ENCODE results near the gene RIMBP2. TPM values are rescaled to one million over a fixed set of nuclear protein-coding genes. Genes with fewer than 3 reads are reported as not detected.

Gene RIMBP2
- total RNA-seq, 2 experiments from 2014 or later, result not detected

GRCh38 chr12:130452546-130452945 lies 263.6 kb downstream of the RIMBP2 start:
- Mint-ChIP-seq H3K27me3 (no peaks in the 10 kb centered on the region), H3K9me3 (ENCODE audit: low read depth) (no peaks in the 10 kb centered on the region), H3K36me3 (no peaks in the 10 kb centered on the region), H3K27ac (no peak overlapping the region), H3K4me3 (no peak overlapping the region), H3K4me1 (no peaks in the 10 kb centered on the region)
- CTCF ChIA-PET, result no interaction called here
- ATAC-seq (no peak), DNase-seq (no peak)

GRCh38 chr12:130451001-130451930 lies 264.8 kb downstream of the RIMBP2 start:
- no peak for DNase-seq
- no peak overlapping the region for H3K27ac Mint-ChIP-seq
- CTCF ChIA-PET, result no interaction called here
- H3K4me3 Mint-ChIP-seq, result no peak overlapping the region
- H3K4me1 Mint-ChIP-seq, result no peaks in the 10 kb centered on the region
- no peaks in the 10 kb centered on the region for H3K27me3 Mint-ChIP-seq
- H3K9me3 Mint-ChIP-seq (ENCODE audit: low read depth), result no peaks in the 10 kb centered on the region
- ATAC-seq, result no peak
- no peaks in the 10 kb centered on the region for H3K36me3 Mint-ChIP-seq

GRCh38 chr12:130449291-130449690 lies 266.8 kb downstream of the RIMBP2 start:
- Mint-ChIP-seq H3K9me3 (ENCODE audit: low read depth) (peaks cover 2% of the 10 kb centered on the region), H3K4me1 (no peaks in the 10 kb centered on the region), H3K36me3 (no peaks in the 10 kb centered on the region), H3K4me3 (no peak overlapping the region), H3K27me3 (no peaks in the 10 kb centered on the region), H3K27ac (no peak overlapping the region)
- DNase-seq, result no peak
- ATAC-seq, result no peak
- CTCF ChIA-PET, result no interaction called here

GRCh38 chr12:130448044-130448821 lies 267.9 kb downstream of the RIMBP2 start:
- H3K4me3 Mint-ChIP-seq, result no peak overlapping the region
- DNase-seq, result no peak
- no peak for ATAC-seq
- H3K9me3 Mint-ChIP-seq (ENCODE audit: low read depth), result peaks cover 2% of the 10 kb centered on the region
- H3K4me1 Mint-ChIP-seq, result no peaks in the 10 kb centered on the region
- H3K27ac Mint-ChIP-seq, result no peak overlapping the region
- no peaks in the 10 kb centered on the region for H3K36me3 Mint-ChIP-seq
- CTCF ChIA-PET, result no interaction called here
- H3K27me3 Mint-ChIP-seq, result no peaks in the 10 kb centered on the region

GRCh38 chr12:130447655-130447965 lies 268.5 kb downstream of the RIMBP2 start:
- ATAC-seq (no peak), DNase-seq (no peak)
- Mint-ChIP-seq H3K36me3 (no peaks in the 10 kb centered on the region), H3K4me1 (no peaks in the 10 kb centered on the region), H3K9me3 (ENCODE audit: low read depth) (peaks cover 2% of the 10 kb centered on the region), H3K4me3 (no peak overlapping the region), H3K27ac (no peak overlapping the region), H3K27me3 (no peaks in the 10 kb centered on the region)
- CTCF ChIA-PET, result no interaction called here

- DNase-seq, result no peak
- Mint-ChIP-seq H3K9me3 (ENCODE audit: low read depth) (peaks cover 2% of the 10 kb centered on the region), H3K36me3 (no peaks in the 10 kb centered on the region), H3K4me3 (no peak overlapping the region), H3K27me3 (no peaks in the 10 kb centered on the region), H3K27ac (no peak overlapping the region), H3K4me1 (no peaks in the 10 kb centered on the region)
- no peak for ATAC-seq
- CTCF ChIA-PET, result no interaction called here
Measured at GRCh38 chr12:130446846-130447654, 269.0 kb downstream of the RIMBP2 start.

GRCh38 chr12:130444986-130445385 lies 271.1 kb downstream of the RIMBP2 start:
- no peak for DNase-seq
- no peak overlapping the region for H3K4me3 Mint-ChIP-seq
- no peaks in the 10 kb centered on the region for H3K36me3 Mint-ChIP-seq
- no peaks in the 10 kb centered on the region for H3K4me1 Mint-ChIP-seq
- no peak overlapping the region for H3K27ac Mint-ChIP-seq
- no peak for ATAC-seq
- CTCF ChIA-PET, result no interaction called here
- peaks cover 2% of the 10 kb centered on the region for H3K9me3 Mint-ChIP-seq (ENCODE audit: low read depth)
- H3K27me3 Mint-ChIP-seq, result no peaks in the 10 kb centered on the region

GRCh38 chr12:130444061-130444460 lies 272.0 kb downstream of the RIMBP2 start:
- ATAC-seq (no peak), DNase-seq (no peak)
- Mint-ChIP-seq H3K4me1 (no peaks in the 10 kb centered on the region), H3K27me3 (no peaks in the 10 kb centered on the region), H3K36me3 (no peaks in the 10 kb centered on the region), H3K9me3 (ENCODE audit: low read depth) (peaks cover 4% of the 10 kb centered on the region), H3K4me3 (no peak overlapping the region), H3K27ac (no peak overlapping the region)
- CTCF ChIA-PET, result no interaction called here

GRCh38 chr12:130441771-130442760 lies 274.0 kb downstream of the RIMBP2 start:
- no peaks in the 10 kb centered on the region for H3K27me3 Mint-ChIP-seq
- no peaks in the 10 kb centered on the region for H3K36me3 Mint-ChIP-seq
- ATAC-seq (no peak), DNase-seq (no peak)
- CTCF ChIA-PET, result no interaction called here
- no peak overlapping the region for H3K4me3 Mint-ChIP-seq
- peaks cover 6% of the 10 kb centered on the region for H3K9me3 Mint-ChIP-seq (ENCODE audit: low read depth)
- H3K27ac Mint-ChIP-seq, result no peak overlapping the region
- no peaks in the 10 kb centered on the region for H3K4me1 Mint-ChIP-seq

- CTCF ChIA-PET, result no interaction called here
- no peaks in the 10 kb centered on the region for H3K27me3 Mint-ChIP-seq
- no peak overlapping the region for H3K4me3 Mint-ChIP-seq
- no peak overlapping the region for H3K27ac Mint-ChIP-seq
- no peaks in the 10 kb centered on the region for H3K4me1 Mint-ChIP-seq
- H3K9me3 Mint-ChIP-seq (ENCODE audit: low read depth), result peaks cover 4% of the 10 kb centered on the region
- DNase-seq (no peak), ATAC-seq (no peak)
- H3K36me3 Mint-ChIP-seq, result no peaks in the 10 kb centered on the region
Measured at GRCh38 chr12:130440411-130441080, 275.6 kb downstream of the RIMBP2 start.

- Mint-ChIP-seq H3K4me1 (no peaks in the 10 kb centered on the region), H3K27ac (no peak overlapping the region), H3K36me3 (no peaks in the 10 kb centered on the region), H3K9me3 (ENCODE audit: low read depth) (peaks cover 4% of the 10 kb centered on the region), H3K27me3 (no peaks in the 10 kb centered on the region), H3K4me3 (no peak overlapping the region)
- ATAC-seq, result no peak
- no peak for DNase-seq
- CTCF ChIA-PET, result no interaction called here
Measured at GRCh38 chr12:130439250-130439649, 276.8 kb downstream of the RIMBP2 start.

GRCh38 chr12:130438711-130439110 lies 277.4 kb downstream of the RIMBP2 start:
- peaks cover 4% of the 10 kb centered on the region for H3K9me3 Mint-ChIP-seq (ENCODE audit: low read depth)
- no peak overlapping the region for H3K27ac Mint-ChIP-seq
- ATAC-seq (no peak), DNase-seq (no peak)
- CTCF ChIA-PET, result no interaction called here
- no peaks in the 10 kb centered on the region for H3K36me3 Mint-ChIP-seq
- no peaks in the 10 kb centered on the region for H3K27me3 Mint-ChIP-seq
- no peaks in the 10 kb centered on the region for H3K4me1 Mint-ChIP-seq
- H3K4me3 Mint-ChIP-seq, result no peak overlapping the region
